HL-60 (cell line): ENCODE results near the gene TCP11.

ENCODE experiments used
- DNase-seq, 2 experiments: peaks; one replicate each; pipeline ENCODE4 v3.0.0-alpha.2; 2010 to 2020; ENCODE audit warnings: low read depth in 1 of 2, low spot score in 1 of 2
- H3K27ac ChIP-seq: fragments of 250-450 bp; sonication (Bioruptor Pico); replicated peaks from 2 replicates; pipeline ENCODE4 v1.5.1; 2020; ENCODE audit warnings: mild to moderate bottlenecking, moderate library complexity
- H3K27me3 ChIP-seq: fragments of 250-450 bp; sonication (Bioruptor Pico); 2 replicates; pipeline ENCODE4 v1.5.1; 2021; ENCODE audit warnings: mild to moderate bottlenecking, moderate library complexity; ENCODE audit not compliant: insufficient read depth, poor library complexity, severe bottlenecking
- H3K4me3 ChIP-seq: replicated peaks from 2 replicates; pipeline ENCODE4 v1.5.1; 2011; ENCODE audit warnings: mild to moderate bottlenecking, control low read depth, low read length; ENCODE audit not compliant: insufficient read depth
- CTCF ChIP-seq: IDR thresholded peaks from one replicate; pipeline ENCODE4 v1.5.1; 2011; ENCODE audit warnings: low read length, control low read depth, inconsistent platforms; ENCODE audit not compliant: insufficient read depth
- GABPA ChIP-seq: IDR thresholded peaks from 2 replicates; pipeline ENCODE4 v1.6.1; 2012; ENCODE audit warnings: low read depth
- POLR2AphosphoS5 ChIP-seq: IDR thresholded peaks from 2 replicates; pipeline ENCODE4 v1.6.1; 2012; ENCODE audit warnings: low read depth
- REST ChIP-seq: IDR thresholded peaks from 2 replicates; pipeline ENCODE4 v1.6.1; 2012; ENCODE audit warnings: low read depth; ENCODE audit not compliant: insufficient replicate concordance
- SPI1 ChIP-seq: IDR thresholded peaks from 2 replicates; pipeline ENCODE4 v1.6.1; 2012; ENCODE audit warnings: low read depth, mild to moderate bottlenecking, borderline replicate concordance

TCP11 gene

GRCh38 chr6:35083507-35083906, 57.6 kb downstream of the TCP11 start:
- no peak for TF ChIP-seq POLR2AphosphoS5
- TF ChIP-seq GABPA: no peak
- no peak for TF ChIP-seq SPI1
- no peak for TF ChIP-seq REST
- no peak for TF ChIP-seq CTCF

GRCh38 chr6:35082733-35083403, 58.3 kb downstream of the TCP11 start:
- TF ChIP-seq REST: no peak
- TF ChIP-seq GABPA: no peak
- TF ChIP-seq SPI1: no peak
- no peak for TF ChIP-seq CTCF
- no peak for TF ChIP-seq POLR2AphosphoS5
- H3K27me3 ChIP-seq: no peaks in the 10 kb centered on the region
- DNase-seq: no peak
- peak overlapping the region; percentile 82; the same call in 1 of the 2 replicates for H3K27ac ChIP-seq
- H3K4me3 ChIP-seq: no peak overlapping the region

More at GRCh38 chr6:35083507-35083906, 57.6 kb downstream of the TCP11 start:
- Histone ChIP-seq H3K4me3 (no peak overlapping the region), H3K27ac (no peak overlapping the region), H3K27me3 (no peaks in the 10 kb centered on the region)
- DNase-seq: no peak

- TF ChIP-seq POLR2AphosphoS5 (no peak), GABPA (no peak)
- no peak for DNase-seq
- Histone ChIP-seq H3K27ac (peak overlapping the region; percentile 82), H3K27me3 (no peaks in the 10 kb centered on the region), H3K4me3 (no peak overlapping the region)
Observed at GRCh38 chr6:35082046-35082732, 59.0 kb downstream of the TCP11 start.

- H3K27me3 ChIP-seq: no peaks in the 10 kb centered on the region
- peak overlapping the region; percentile 82 for H3K27ac ChIP-seq
- DNase-seq: peak; percentile 60 to 89
- H3K4me3 ChIP-seq: no peak overlapping the region
- TF ChIP-seq SPI1 (peak; percentile 53; the same call in 1 of the 2 replicates), GABPA (no peak), POLR2AphosphoS5 (peak; percentile 76), REST (peak; percentile 54), CTCF (no peak)
Observed at GRCh38 chr6:35081426-35081851, 59.7 kb downstream of the TCP11 start.
